MCF 10A (cell line): ENCODE measurements around the gene WWOX. TPM values are rescaled to one million over a fixed set of nuclear protein-coding genes. Genes with fewer than 3 reads are reported as not detected.

ENCODE experiments used
- BruUV-seq: library from RNA; stranded (reverse); fragments of 400-500 nt; replicated peaks from 2 replicates; lab custom pipeline; 2021; lab: Mats Ljungman, UMichigan
- CTCF ChIA-PET: fragments of 300-600 bp; sonication (Branson Sonifier 250); formaldehyde crosslinking; extraction: SDS; loops from one replicate; lab custom pipeline; 2021; ENCODE audit warnings: antibody characterized with exemption, inconsistent platforms; lab: Yijun Ruan, JAX
- POLR2A ChIA-PET: fragments of 300-600, 350-650 bp; sonication (Branson Sonifier 250); formaldehyde crosslinking; extraction: SDS; loops from one replicate; lab custom pipeline; 2020; ENCODE audit warnings: antibody characterized with exemption, inconsistent platforms; lab: Yijun Ruan, JAX
- DNase-seq: peaks from one replicate; pipeline ENCODE4 v3.0.0-alpha.2; 2018; ENCODE audit not compliant: unreplicated experiment
- H3K27ac Mint-ChIP-seq: one replicate; pipeline ENCODE4 v1.8.0; 2022; ENCODE audit warnings: mild to moderate bottlenecking, low read depth, mixed read lengths; ENCODE audit not compliant: unreplicated experiment
- H3K27me3 Mint-ChIP-seq: one replicate; pipeline ENCODE4 v1.8.0; 2022; ENCODE audit warnings: mixed read lengths; ENCODE audit not compliant: insufficient read depth, unreplicated experiment
- H3K36me3 Mint-ChIP-seq: one replicate; pipeline ENCODE4 v1.8.0; 2022; ENCODE audit warnings: mild to moderate bottlenecking, moderate library complexity, mixed read lengths; ENCODE audit not compliant: insufficient read depth, unreplicated experiment
- H3K4me1 Mint-ChIP-seq: one replicate; pipeline ENCODE4 v1.8.0; 2022; ENCODE audit warnings: mixed read lengths; ENCODE audit not compliant: insufficient read depth, unreplicated experiment
- H3K4me3 Mint-ChIP-seq: one replicate; pipeline ENCODE4 v1.8.0; 2022; ENCODE audit warnings: mild to moderate bottlenecking, moderate library complexity, mixed read lengths; ENCODE audit not compliant: unreplicated experiment
- H3K9me3 Mint-ChIP-seq: one replicate; pipeline ENCODE4 v1.8.0; 2022; ENCODE audit warnings: mixed read lengths; ENCODE audit not compliant: unreplicated experiment
- intact Hi-C: fragments of 100-400 bp; cut with micrococcal nuclease; formaldehyde crosslinking; loops from 2 replicates; pipeline ENCODE4 v1.14.1; 2022
- total RNA-seq: library from RNA; stranded (reverse); gene quantifications from 2 replicates; pipeline ENCODE4 v1.2.3, GENCODE V29; 2022
- TF ChIP-seq, protein P1 (sequence below): fragments of 200-600 bp; IDR thresholded peaks from one replicate; pipeline ENCODE4 v1.8.0; 2022; ENCODE audit warnings: antibody characterized with exemption, mild to moderate bottlenecking; ENCODE audit not compliant: unreplicated experiment

Gene WWOX
- total RNA-seq, 1 experiment from 2014 or later = 18.1 TPM

GRCh38 chr16:78462288-78463208, 363.1 kb downstream of the WWOX start:
- peaks cover 14% of the 10 kb centered on the region for H3K9me3 Mint-ChIP-seq
- H3K27ac Mint-ChIP-seq = no peak overlapping the region
- BruUV-seq = no TSS peak
- no peak overlapping the region for H3K4me3 Mint-ChIP-seq
- TF ChIP-seq, protein P1, sequence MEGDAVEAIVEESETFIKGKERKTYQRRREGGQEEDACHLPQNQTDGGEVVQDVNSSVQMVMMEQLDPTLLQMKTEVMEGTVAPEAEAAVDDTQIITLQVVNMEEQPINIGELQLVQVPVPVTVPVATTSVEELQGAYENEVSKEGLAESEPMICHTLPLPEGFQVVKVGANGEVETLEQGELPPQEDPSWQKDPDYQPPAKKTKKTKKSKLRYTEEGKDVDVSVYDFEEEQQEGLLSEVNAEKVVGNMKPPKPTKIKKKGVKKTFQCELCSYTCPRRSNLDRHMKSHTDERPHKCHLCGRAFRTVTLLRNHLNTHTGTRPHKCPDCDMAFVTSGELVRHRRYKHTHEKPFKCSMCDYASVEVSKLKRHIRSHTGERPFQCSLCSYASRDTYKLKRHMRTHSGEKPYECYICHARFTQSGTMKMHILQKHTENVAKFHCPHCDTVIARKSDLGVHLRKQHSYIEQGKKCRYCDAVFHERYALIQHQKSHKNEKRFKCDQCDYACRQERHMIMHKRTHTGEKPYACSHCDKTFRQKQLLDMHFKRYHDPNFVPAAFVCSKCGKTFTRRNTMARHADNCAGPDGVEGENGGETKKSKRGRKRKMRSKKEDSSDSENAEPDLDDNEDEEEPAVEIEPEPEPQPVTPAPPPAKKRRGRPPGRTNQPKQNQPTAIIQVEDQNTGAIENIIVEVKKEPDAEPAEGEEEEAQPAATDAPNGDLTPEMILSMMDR = no peak
- CTCF ChIA-PET = interaction anchor here (0.7 to 0.8 kb wide), 2 partner anchors 67 to 1660 kb away, joined by 3 read pairs; no protein-coding TSS in a partner anchor
- H3K27me3 Mint-ChIP-seq = no peaks in the 10 kb centered on the region
- H3K4me1 Mint-ChIP-seq = peaks cover 21% of the 10 kb centered on the region
- H3K36me3 Mint-ChIP-seq = no peaks in the 10 kb centered on the region
- intact Hi-C loops = no loop called here
- POLR2A ChIA-PET = no interaction called here
- DNase-seq = no peak

DNA sequence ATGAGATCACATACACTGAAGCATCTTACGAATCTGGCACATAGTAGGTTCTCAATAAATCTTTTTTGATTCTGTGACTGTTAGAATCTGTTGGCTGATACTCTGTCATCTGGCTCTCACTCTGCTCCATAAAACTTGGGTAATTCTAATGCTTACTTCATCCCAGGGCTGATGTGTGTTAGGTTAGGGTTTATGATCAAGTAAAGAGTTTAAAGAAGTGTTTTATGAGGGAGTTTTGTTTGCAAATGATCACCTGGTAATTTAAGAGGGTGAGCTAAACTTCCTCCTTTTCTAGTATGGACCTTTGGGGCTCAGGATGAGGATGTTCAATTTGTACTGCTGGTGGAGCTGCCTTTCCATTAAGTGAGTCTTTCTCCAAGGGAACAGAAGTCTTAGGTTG, 364.1 kb downstream of the WWOX start:
- DNase-seq = no peak
- ChIA-PET CTCF (no interaction called here), POLR2A (no interaction called here)
- BruUV-seq = no TSS peak
- Mint-ChIP-seq H3K27me3 (no peaks in the 10 kb centered on the region), H3K4me3 (no peak overlapping the region), H3K36me3 (no peaks in the 10 kb centered on the region), H3K4me1 (peaks cover 21% of the 10 kb centered on the region), H3K27ac (no peak overlapping the region), H3K9me3 (peaks cover 14% of the 10 kb centered on the region)
- intact Hi-C loops = no loop called here
- TF ChIP-seq, protein P1 = no peak

GRCh38 chr16:78464833-78465232, 365.4 kb downstream of the WWOX start:
- DNase-seq = no peak
- no peaks in the 10 kb centered on the region for H3K36me3 Mint-ChIP-seq
- no peak overlapping the region for H3K4me3 Mint-ChIP-seq
- no peak overlapping the region for H3K27ac Mint-ChIP-seq
- intact Hi-C loops = no loop called here
- ChIA-PET CTCF (no interaction called here), POLR2A (no interaction called here)
- H3K4me1 Mint-ChIP-seq = peaks cover 21% of the 10 kb centered on the region
- BruUV-seq = no TSS peak
- no peaks in the 10 kb centered on the region for H3K27me3 Mint-ChIP-seq
- H3K9me3 Mint-ChIP-seq = peaks cover 14% of the 10 kb centered on the region
- TF ChIP-seq, protein P1 = no peak

DNA sequence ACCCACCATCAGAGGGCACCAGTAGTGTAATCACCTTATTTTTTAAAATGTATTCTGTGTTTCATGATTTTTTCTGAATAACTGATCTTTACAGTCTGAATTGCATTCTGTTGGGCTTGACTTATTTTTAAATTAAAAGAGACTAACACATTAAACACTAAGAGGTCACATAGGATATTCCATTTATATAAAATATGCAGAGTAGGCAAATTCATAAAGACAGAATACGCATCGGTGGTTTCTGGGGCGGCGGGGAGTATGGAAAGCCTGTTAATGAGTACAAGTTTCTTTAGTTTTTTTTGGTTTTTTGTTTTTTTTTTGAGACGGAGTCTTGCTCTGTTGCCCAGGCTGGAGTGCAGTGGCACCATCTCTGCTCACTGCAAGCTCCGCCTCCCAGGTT, 366.3 kb downstream of the WWOX start:
- peaks cover 15% of the 10 kb centered on the region for H3K4me1 Mint-ChIP-seq
- TF ChIP-seq, protein P1 = no peak
- ChIA-PET CTCF (interaction anchor here (0.7 kb wide), 1 partner anchor 12 kb away, joined by 3 read pairs; no protein-coding TSS in a partner anchor), POLR2A (no interaction called here)
- no peaks in the 10 kb centered on the region for H3K27me3 Mint-ChIP-seq
- H3K27ac Mint-ChIP-seq = no peak overlapping the region
- no peak overlapping the region for H3K4me3 Mint-ChIP-seq
- intact Hi-C loops = no loop called here
- no peak for DNase-seq
- H3K9me3 Mint-ChIP-seq = peaks cover 14% of the 10 kb centered on the region
- H3K36me3 Mint-ChIP-seq = no peaks in the 10 kb centered on the region
- no TSS peak for BruUV-seq
